Measurements from ENCODE around the gene POU2F1.

The POU2F1 gene

GRCh38 chr1:167420510-167420909 is 199.8 kb downstream of the POU2F1 start:
- Histone ChIP-seq H2BK15ac (ENCODE audit: low read depth, poor library complexity, severe bottlenecking) (no peak overlapping the region), H2BK120ac (ENCODE audit: low read depth, low read length) (no peak overlapping the region), H2AFZ (ENCODE audit: low read depth, low read length) (no peak overlapping the region), H3K4ac (ENCODE audit: low read depth in 1 of 2, low read length in 2 of 2) (no peak overlapping the region), H3K14ac (ENCODE audit: low read length in 2 of 2) (no peak overlapping the region), H3K9me3 (ENCODE audit: control insufficient read depth, low read length) (no peaks in the 10 kb centered on the region), H3K4me2 (ENCODE audit: low read length, poor library complexity, severe bottlenecking) (no peak overlapping the region), H4K8ac (ENCODE audit: low read length) (no peak overlapping the region), H3K9ac (ENCODE audit: low read length) (no peak overlapping the region), H3K36me3 (ENCODE audit: control insufficient read depth in 1 of 2, insufficient read depth in 2 of 2, low read depth in 1 of 2, low read length in 2 of 2) (peaks cover 8 to 27% of the 10 kb centered on the region in 2 experiments), H3K27me3 (ENCODE audit: control insufficient read depth in 1 of 2, insufficient read depth in 1 of 2, low read length in 2 of 2) (no peaks in the 10 kb centered on the region), H3K4me1 (ENCODE audit: control insufficient read depth, insufficient read depth, low read depth, low read length) (no peaks in the 10 kb centered on the region), H3K27ac (ENCODE audit: low read length, poor library complexity, severe bottlenecking) (no peak overlapping the region), H3K79me1 (replicated peaks; ENCODE audit: low read length, poor library complexity, severe bottlenecking) (peaks cover 3% of the 10 kb centered on the region), H3K4me3 (ENCODE audit: insufficient read depth in 1 of 2, low read depth in 1 of 2, low read length in 2 of 2) (no peak overlapping the region), H2BK12ac (ENCODE audit: low read length in 2 of 2) (no peak overlapping the region), H3K23ac (ENCODE audit: low read length in 2 of 2) (no peak overlapping the region), H2AK5ac (ENCODE audit: low read length, severe bottlenecking) (no peak overlapping the region), H2BK5ac (ENCODE audit: low read depth, low read length, poor library complexity, severe bottlenecking) (no peak overlapping the region), H4K91ac (ENCODE audit: low read length) (no peak overlapping the region), H3K18ac (ENCODE audit: low read depth in 1 of 2, low read length in 2 of 2) (no peak overlapping the region)
- DNase-seq = no peak
- WGBS = 44% methylated on average over 2 of the region's 3 CpGs

- Histone ChIP-seq H2AK5ac (ENCODE audit: low read length, severe bottlenecking) (no peak overlapping the region), H3K4me3 (ENCODE audit: insufficient read depth in 1 of 2, low read depth in 1 of 2, low read length in 2 of 2) (no peak overlapping the region), H3K79me1 (replicated peaks; ENCODE audit: low read length, poor library complexity, severe bottlenecking) (peaks cover 3% of the 10 kb centered on the region), H4K8ac (ENCODE audit: low read length) (no peak overlapping the region), H3K9me3 (ENCODE audit: control insufficient read depth, low read length) (no peaks in the 10 kb centered on the region), H3K23ac (ENCODE audit: low read length in 2 of 2) (no peak overlapping the region), H3K14ac (ENCODE audit: low read length in 2 of 2) (no peak overlapping the region), H2BK12ac (ENCODE audit: low read length in 2 of 2) (no peak overlapping the region), H3K18ac (ENCODE audit: low read depth in 1 of 2, low read length in 2 of 2) (no peak overlapping the region), H2BK15ac (ENCODE audit: low read depth, poor library complexity, severe bottlenecking) (no peak overlapping the region), H3K9ac (ENCODE audit: low read length) (no peak overlapping the region), H3K4me2 (ENCODE audit: low read length, poor library complexity, severe bottlenecking) (no peak overlapping the region), H2AFZ (ENCODE audit: low read depth, low read length) (no peak overlapping the region), H3K4me1 (ENCODE audit: control insufficient read depth, insufficient read depth, low read depth, low read length) (no peaks in the 10 kb centered on the region), H3K36me3 (ENCODE audit: control insufficient read depth in 1 of 2, insufficient read depth in 2 of 2, low read depth in 1 of 2, low read length in 2 of 2) (peaks cover 3 to 12% of the 10 kb centered on the region in 2 experiments), H4K91ac (ENCODE audit: low read length) (no peak overlapping the region), H3K27ac (ENCODE audit: low read length, poor library complexity, severe bottlenecking) (no peak overlapping the region), H3K27me3 (ENCODE audit: control insufficient read depth in 1 of 2, insufficient read depth in 1 of 2, low read length in 2 of 2) (no peaks in the 10 kb centered on the region), H3K4ac (ENCODE audit: low read depth in 1 of 2, low read length in 2 of 2) (no peak overlapping the region), H2BK120ac (ENCODE audit: low read depth, low read length) (no peak overlapping the region), H2BK5ac (ENCODE audit: low read depth, low read length, poor library complexity, severe bottlenecking) (no peak overlapping the region)
- 83% methylated on average over 15 of the region's 15 CpGs for WGBS
- DNase-seq = no peak
These were observed 203.3 kb downstream of the POU2F1 start for GRCh38 chr1:167423684-167424619.

GRCh38 chr1:167425482-167425881 is 204.8 kb downstream of the POU2F1 start:
- no peak overlapping the region for H2BK120ac ChIP-seq (ENCODE audit: low read depth, low read length)
- H4K8ac ChIP-seq (ENCODE audit: low read length) = no peak overlapping the region
- H3K27ac ChIP-seq (ENCODE audit: low read length, poor library complexity, severe bottlenecking) = no peak overlapping the region
- H3K4ac ChIP-seq (ENCODE audit: low read depth in 1 of 2, low read length in 2 of 2) = no peak overlapping the region
- no peak overlapping the region for H3K4me2 ChIP-seq (ENCODE audit: low read length, poor library complexity, severe bottlenecking)
- no peak overlapping the region for H3K23ac ChIP-seq (ENCODE audit: low read length in 2 of 2)
- no peak for DNase-seq
- H3K79me1 ChIP-seq (replicated peaks; ENCODE audit: low read length, poor library complexity, severe bottlenecking) = peaks cover 3% of the 10 kb centered on the region
- no peaks in the 10 kb centered on the region for H3K27me3 ChIP-seq (ENCODE audit: control insufficient read depth in 1 of 2, insufficient read depth in 1 of 2, low read length in 2 of 2)
- no peak overlapping the region for H3K14ac ChIP-seq (ENCODE audit: low read length in 2 of 2)
- H3K9me3 ChIP-seq (ENCODE audit: control insufficient read depth, low read length) = no peaks in the 10 kb centered on the region
- H3K9ac ChIP-seq (ENCODE audit: low read length) = no peak overlapping the region
- H2AK5ac ChIP-seq (ENCODE audit: low read length, severe bottlenecking) = no peak overlapping the region
- peaks cover 4% of the 10 kb centered on the region for H3K4me1 ChIP-seq (ENCODE audit: control insufficient read depth, insufficient read depth, low read depth, low read length)
- H2BK12ac ChIP-seq (ENCODE audit: low read length in 2 of 2) = no peak overlapping the region
- no peak overlapping the region for H2AFZ ChIP-seq (ENCODE audit: low read depth, low read length)
- peaks cover 3 to 12% of the 10 kb centered on the region in 2 experiments for H3K36me3 ChIP-seq (ENCODE audit: control insufficient read depth in 1 of 2, insufficient read depth in 2 of 2, low read depth in 1 of 2, low read length in 2 of 2)
- H3K4me3 ChIP-seq (ENCODE audit: insufficient read depth in 1 of 2, low read depth in 1 of 2, low read length in 2 of 2) = no peak overlapping the region
- no peak overlapping the region for H3K18ac ChIP-seq (ENCODE audit: low read depth in 1 of 2, low read length in 2 of 2)
- WGBS = 82% methylated on average over 7 of the region's 7 CpGs
- no peak overlapping the region for H2BK15ac ChIP-seq (ENCODE audit: low read depth, poor library complexity, severe bottlenecking)
- H4K91ac ChIP-seq (ENCODE audit: low read length) = no peak overlapping the region
- no peak overlapping the region for H2BK5ac ChIP-seq (ENCODE audit: low read depth, low read length, poor library complexity, severe bottlenecking)

- no peak overlapping the region for H2BK15ac ChIP-seq (ENCODE audit: low read depth, poor library complexity, severe bottlenecking)
- H3K36me3 ChIP-seq (ENCODE audit: control insufficient read depth in 1 of 2, insufficient read depth in 2 of 2, low read depth in 1 of 2, low read length in 2 of 2) = peaks cover 3 to 12% of the 10 kb centered on the region in 2 experiments
- no peak overlapping the region for H3K27ac ChIP-seq (ENCODE audit: low read length, poor library complexity, severe bottlenecking)
- no peak overlapping the region for H3K9ac ChIP-seq (ENCODE audit: low read length)
- H3K18ac ChIP-seq (ENCODE audit: low read depth in 1 of 2, low read length in 2 of 2) = no peak overlapping the region
- H4K91ac ChIP-seq (ENCODE audit: low read length) = no peak overlapping the region
- no peak overlapping the region for H2BK5ac ChIP-seq (ENCODE audit: low read depth, low read length, poor library complexity, severe bottlenecking)
- H4K8ac ChIP-seq (ENCODE audit: low read length) = no peak overlapping the region
- no peak overlapping the region for H2AK5ac ChIP-seq (ENCODE audit: low read length, severe bottlenecking)
- WGBS = 94% methylated on average over 4 of the region's 4 CpGs
- no peaks in the 10 kb centered on the region for H3K27me3 ChIP-seq (ENCODE audit: control insufficient read depth in 1 of 2, insufficient read depth in 1 of 2, low read length in 2 of 2)
- no peak overlapping the region for H3K4ac ChIP-seq (ENCODE audit: low read depth in 1 of 2, low read length in 2 of 2)
- peaks cover 3% of the 10 kb centered on the region for H3K79me1 ChIP-seq (replicated peaks; ENCODE audit: low read length, poor library complexity, severe bottlenecking)
- no peak for DNase-seq
- H3K14ac ChIP-seq (ENCODE audit: low read length in 2 of 2) = no peak overlapping the region
- no peak overlapping the region for H2AFZ ChIP-seq (ENCODE audit: low read depth, low read length)
- H3K4me3 ChIP-seq (ENCODE audit: insufficient read depth in 1 of 2, low read depth in 1 of 2, low read length in 2 of 2) = no peak overlapping the region
- H3K4me1 ChIP-seq (ENCODE audit: control insufficient read depth, insufficient read depth, low read depth, low read length) = peaks cover 4% of the 10 kb centered on the region
- no peaks in the 10 kb centered on the region for H3K9me3 ChIP-seq (ENCODE audit: control insufficient read depth, low read length)
- no peak overlapping the region for H3K4me2 ChIP-seq (ENCODE audit: low read length, poor library complexity, severe bottlenecking)
- H2BK120ac ChIP-seq (ENCODE audit: low read depth, low read length) = no peak overlapping the region
- no peak overlapping the region for H3K23ac ChIP-seq (ENCODE audit: low read length in 2 of 2)
- no peak overlapping the region for H2BK12ac ChIP-seq (ENCODE audit: low read length in 2 of 2)
These were observed 206.0 kb downstream of the POU2F1 start for GRCh38 chr1:167426716-167427115.

Measured in mesenchymal stem cell (in vitro differentiated cells and primary cell).